ENCODE results near the gene SLFN12L.
"Not testable (repeated sequence)": the region's sequence is repeated elsewhere in the genome, so short reads cannot be mapped to it uniquely, and the experiment has no call there.

Gene SLFN12L

GRCh38 chr17:35568561-35568960 lies 31.1 kb upstream of the SLFN12L start:
- peaks cover 36% of the 10 kb centered on the region for H3K79me2 ChIP-seq (ENCODE audit: low read length)
- H2AFZ ChIP-seq (ENCODE audit: low read depth, low read length) = peak overlapping the region; percentile 90; the same call in 1 of the 2 replicates
- H3K36me3 ChIP-seq (replicated peaks; ENCODE audit: low read depth, low read length) = no peaks in the 10 kb centered on the region
- H3K4me1 ChIP-seq (ENCODE audit: low read length) = peaks cover 16% of the 10 kb centered on the region; the same call in 1 of the 2 replicates
- H3K4me2 ChIP-seq (ENCODE audit: low read length) = peak overlapping the region; percentile 90
- TF ChIP-seq CTCF (IDR thresholded peaks at IDR 0.05; ENCODE audit: low read depth, low read length) (no peak), EZH2phosphoT487 (IDR thresholded peaks at IDR 0.05; ENCODE audit: low read depth) (no peak)
- no peaks in the 10 kb centered on the region for H3K27me3 ChIP-seq (ENCODE audit: low read depth, low read length)
- H3K9ac ChIP-seq (ENCODE audit: low read length) = peak overlapping the region; percentile 86
- H3K4me3 ChIP-seq (ENCODE audit: low read length) = peak overlapping the region; percentile 98
- no peaks in the 10 kb centered on the region for H4K20me1 ChIP-seq (ENCODE audit: insufficient read depth, low read length)
- H3K9me3 ChIP-seq (ENCODE audit: insufficient read depth, low read length) = no peaks in the 10 kb centered on the region
- no peak overlapping the region for H3K27ac ChIP-seq (ENCODE audit: low read length)

- H4K20me1 ChIP-seq (ENCODE audit: insufficient read depth, low read length) = no peaks in the 10 kb centered on the region
- TF ChIP-seq EZH2phosphoT487 (IDR thresholded peaks at IDR 0.05; ENCODE audit: low read depth) = no peak
- TF ChIP-seq CTCF (IDR thresholded peaks at IDR 0.05; ENCODE audit: low read depth, low read length) = no peak
- no peaks in the 10 kb centered on the region for H3K36me3 ChIP-seq (replicated peaks; ENCODE audit: low read depth, low read length)
- H3K79me2 ChIP-seq (ENCODE audit: low read length) = peaks cover 36% of the 10 kb centered on the region
- H3K9ac ChIP-seq (ENCODE audit: low read length) = no peak overlapping the region
- H3K4me3 ChIP-seq (ENCODE audit: low read length) = peak overlapping the region; percentile 98; the same call in 1 of the 2 replicates
- H3K9me3 ChIP-seq (ENCODE audit: insufficient read depth, low read length) = no peaks in the 10 kb centered on the region
- H3K4me1 ChIP-seq (ENCODE audit: low read length) = peaks cover 16% of the 10 kb centered on the region; the same call in 1 of the 2 replicates
- peak overlapping the region; percentile 71; the same call in 1 of the 2 replicates for H3K4me2 ChIP-seq (ENCODE audit: low read length)
- H2AFZ ChIP-seq (ENCODE audit: low read depth, low read length) = no peak overlapping the region
- H3K27me3 ChIP-seq (ENCODE audit: low read depth, low read length) = no peaks in the 10 kb centered on the region
- H3K27ac ChIP-seq (ENCODE audit: low read length) = no peak overlapping the region
These were observed 29.5 kb upstream of the SLFN12L start for GRCh38 chr17:35566968-35567367.

DNA sequence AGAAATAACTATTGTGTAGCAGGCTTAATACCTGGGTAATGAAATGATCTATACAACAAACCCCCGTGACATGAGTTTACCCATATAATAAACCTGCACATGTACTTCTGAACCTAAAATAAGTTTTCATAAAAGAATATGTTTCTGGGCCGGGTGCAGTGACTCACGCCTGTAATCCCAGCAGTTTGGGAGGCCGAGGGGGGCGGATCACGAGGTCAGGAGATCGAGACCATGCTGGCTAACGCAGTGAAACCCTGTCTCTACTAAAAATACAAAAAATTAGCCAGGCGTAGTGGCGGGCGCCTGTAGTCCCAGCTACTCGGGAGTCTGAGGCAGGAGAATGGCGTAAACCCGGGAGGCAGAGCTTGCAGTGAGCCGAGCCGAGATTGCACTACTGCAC lies 25.7 kb upstream of the SLFN12L start:
- H3K9ac ChIP-seq (ENCODE audit: low read length); H2AFZ ChIP-seq (ENCODE audit: low read depth, low read length); H3K79me2 ChIP-seq (ENCODE audit: low read length); H3K36me3 ChIP-seq (replicated peaks; ENCODE audit: low read depth, low read length); H3K9me3 ChIP-seq (ENCODE audit: insufficient read depth, low read length); H3K27me3 ChIP-seq (ENCODE audit: low read depth, low read length); H3K27ac ChIP-seq (ENCODE audit: low read length); H4K20me1 ChIP-seq (ENCODE audit: insufficient read depth, low read length); H3K4me1 ChIP-seq (ENCODE audit: low read length): not testable (repeated sequence)
- peak overlapping the region; percentile 25 for H3K4me3 ChIP-seq (ENCODE audit: low read length)
- peak overlapping the region; percentile 35; the same call in 1 of the 2 replicates for H3K4me2 ChIP-seq (ENCODE audit: low read length)

DNA sequence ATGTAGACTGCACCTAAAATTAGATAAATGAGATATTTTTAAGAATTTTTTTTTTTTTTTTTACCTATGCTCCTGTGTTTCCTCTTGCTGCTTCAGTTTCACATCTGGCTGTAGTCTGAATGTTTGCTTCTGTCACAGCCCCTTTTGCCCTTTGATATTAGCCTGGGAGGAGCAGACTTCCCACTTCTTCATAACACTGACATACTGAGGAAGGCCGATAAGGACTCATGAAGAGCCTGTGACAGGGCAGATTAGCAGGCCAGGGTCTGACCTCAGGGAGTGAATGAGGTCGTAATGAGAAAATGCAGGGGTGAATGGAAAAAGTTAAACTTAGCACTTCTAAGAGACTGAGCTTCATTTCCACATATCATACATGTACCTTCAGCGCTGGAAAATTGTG lies 23.2 kb upstream of the SLFN12L start, which contains the start of gene SLFN14:
TSS of gene SLFN14 (minus strand) at position 117 of the 400 bp plus-strand sequence. CDS start 2,757 bp downstream, outside the sequence.
- Histone ChIP-seq H3K4me1 (ENCODE audit: low read length) (peaks cover 6% of the 10 kb centered on the region; the same call in 1 of the 2 replicates), H3K36me3 (replicated peaks; ENCODE audit: low read depth, low read length) (no peaks in the 10 kb centered on the region), H3K9me3 (ENCODE audit: insufficient read depth, low read length) (no peaks in the 10 kb centered on the region), H3K4me3 (ENCODE audit: low read length) (no peak within 1 kb of the TSS), H2AFZ (ENCODE audit: low read depth, low read length) (0 out of 2 replicates have a peak within 1 kb of the TSS, but pooled peaks have one; percentile 46), H3K9ac (ENCODE audit: low read length) (no peak within 1 kb of the TSS), H3K27me3 (ENCODE audit: low read depth, low read length) (0 out of 2 replicates have a peak, but pooled peaks cover 8% of the 10 kb centered on the region), H3K4me2 (ENCODE audit: low read length) (no peak within 1 kb of the TSS), H3K79me2 (ENCODE audit: low read length) (no peaks in the 10 kb centered on the region), H3K27ac (ENCODE audit: low read length) (no peak within 1 kb of the TSS), H4K20me1 (ENCODE audit: insufficient read depth, low read length) (no peaks in the 10 kb centered on the region)
- no peak for TF ChIP-seq EZH2phosphoT487 (IDR thresholded peaks at IDR 0.05; ENCODE audit: low read depth)
- TF ChIP-seq CTCF (IDR thresholded peaks at IDR 0.05; ENCODE audit: low read depth, low read length) = no peak
